SK-N-SH treated with all-trans-retinoic acid at 6 μM for 48 hours (cell line): Measurements from ENCODE around the gene ZNF892.

Experiments
- BACH2 ChIP-seq: fragments of 250-450 bp; sonication (Bioruptor Pico); IDR thresholded peaks from 2 replicates; pipeline ENCODE4 v1.9.0; 2021; ENCODE audit warnings: mild to moderate bottlenecking, borderline replicate concordance
- CSRNP3 ChIP-seq: fragments of 250-450 bp; sonication (Bioruptor Pico); IDR thresholded peaks from 2 replicates; pipeline ENCODE4 v1.5.1; 2021; ENCODE audit warnings: mild to moderate bottlenecking, moderate library complexity
- GLIS3 ChIP-seq: fragments of 250-450 bp; sonication (Bioruptor Pico); IDR thresholded peaks from 2 replicates; pipeline ENCODE4 v1.5.0; 2020; ENCODE audit warnings: mild to moderate bottlenecking, moderate library complexity
- PPARA ChIP-seq: fragments of 250-450 bp; sonication (Bioruptor Pico); IDR thresholded peaks from 2 replicates; pipeline ENCODE4 v1.5.0; 2020; ENCODE audit warnings: mild to moderate bottlenecking, borderline replicate concordance
- RARB ChIP-seq: fragments of 250-450 bp; sonication (Bioruptor Pico); IDR thresholded peaks from 2 replicates; pipeline ENCODE4 v1.8.0; 2021; ENCODE audit warnings: mild to moderate bottlenecking, moderate library complexity
- SNAI2 ChIP-seq: fragments of 250-450 bp; sonication (Bioruptor Pico); IDR thresholded peaks from 2 replicates; pipeline ENCODE4 v1.5.0; 2020; ENCODE audit warnings: mild to moderate bottlenecking, moderate library complexity
- TCF4 ChIP-seq: fragments of 250-450 bp; sonication (Bioruptor Pico); IDR thresholded peaks from 2 replicates; pipeline ENCODE4 v1.8.0; 2021; ENCODE audit warnings: mild to moderate bottlenecking, moderate library complexity, borderline replicate concordance
- TF ChIP-seq, protein P1 (sequence below): fragments of 250-450 bp; sonication (Bioruptor Pico); IDR thresholded peaks from 2 replicates; pipeline ENCODE4 v1.8.0; 2020; ENCODE audit warnings: mild to moderate bottlenecking, moderate library complexity, borderline replicate concordance

- TF ChIP-seq GLIS3 (no peak), BACH2 (CRISPR knock-in tag) (no peak), TCF4 (CRISPR knock-in tag) (no peak), RARB (no peak), PPARA (no peak), CSRNP3 (CRISPR knock-in tag) (no peak), SNAI2 (no peak)
- TF ChIP-seq, protein P1, sequence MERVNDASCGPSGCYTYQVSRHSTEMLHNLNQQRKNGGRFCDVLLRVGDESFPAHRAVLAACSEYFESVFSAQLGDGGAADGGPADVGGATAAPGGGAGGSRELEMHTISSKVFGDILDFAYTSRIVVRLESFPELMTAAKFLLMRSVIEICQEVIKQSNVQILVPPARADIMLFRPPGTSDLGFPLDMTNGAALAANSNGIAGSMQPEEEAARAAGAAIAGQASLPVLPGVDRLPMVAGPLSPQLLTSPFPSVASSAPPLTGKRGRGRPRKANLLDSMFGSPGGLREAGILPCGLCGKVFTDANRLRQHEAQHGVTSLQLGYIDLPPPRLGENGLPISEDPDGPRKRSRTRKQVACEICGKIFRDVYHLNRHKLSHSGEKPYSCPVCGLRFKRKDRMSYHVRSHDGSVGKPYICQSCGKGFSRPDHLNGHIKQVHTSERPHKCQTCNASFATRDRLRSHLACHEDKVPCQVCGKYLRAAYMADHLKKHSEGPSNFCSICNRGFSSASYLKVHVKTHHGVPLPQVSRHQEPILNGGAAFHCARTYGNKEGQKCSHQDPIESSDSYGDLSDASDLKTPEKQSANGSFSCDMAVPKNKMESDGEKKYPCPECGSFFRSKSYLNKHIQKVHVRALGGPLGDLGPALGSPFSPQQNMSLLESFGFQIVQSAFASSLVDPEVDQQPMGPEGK: no peak
Measured at GRCh38 chr2:95204396-95204795, 2.9 kb upstream of the ZNF892 start.
